Measurements from ENCODE around the gene IL10RB.
"Not testable (repeated sequence)": the region's sequence is repeated elsewhere in the genome, so short reads cannot be mapped to it uniquely, and the experiment has no call there.

The IL10RB gene

GRCh38 chr21:33241846-33242245 lies 24.3 kb upstream of the IL10RB start:
- DNase-seq, result no peak

- not testable (repeated sequence) for DNase-seq
Measured at GRCh38 chr21:33242846-33243245, 23.3 kb upstream of the IL10RB start.

GRCh38 chr21:33244082-33244778 lies 21.9 kb upstream of the IL10RB start:
- no peak for DNase-seq

GRCh38 chr21:33244779-33245105 lies 21.4 kb upstream of the IL10RB start:
- DNase-seq, result no peak

DNA sequence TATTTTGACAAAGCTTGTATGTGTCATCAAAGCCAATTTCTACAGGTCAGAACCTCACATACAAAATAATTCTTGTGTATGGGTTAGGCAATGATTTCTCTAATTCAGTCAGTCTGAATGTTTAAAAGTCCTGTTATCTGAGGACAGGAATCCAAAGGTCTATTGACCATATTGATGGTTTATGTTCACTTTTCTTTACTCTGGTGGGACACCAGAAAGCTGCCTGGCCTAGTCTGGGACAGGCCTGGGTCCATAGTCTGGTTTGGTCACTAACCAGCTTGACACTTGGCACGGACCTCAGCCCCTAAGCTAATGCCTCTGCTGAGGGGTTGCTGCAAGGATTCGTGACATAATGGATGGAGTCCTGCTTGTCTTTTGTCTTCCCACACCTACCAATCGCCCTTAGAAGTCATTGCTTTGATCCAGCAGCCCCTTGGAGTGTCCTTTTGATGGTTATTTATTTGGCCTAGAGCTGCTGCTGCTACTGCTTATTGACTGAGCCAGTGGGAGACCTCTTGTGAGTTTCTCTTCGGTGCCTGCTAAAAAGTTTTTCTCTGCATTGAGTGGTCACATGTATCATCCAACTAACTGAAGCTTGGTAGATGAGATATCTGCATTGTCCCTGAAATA lies 20.8 kb upstream of the IL10RB start:
- no peak for DNase-seq

- DNase-seq, result no peak
Measured at GRCh38 chr21:33246506-33246905, 19.7 kb upstream of the IL10RB start.

DNA sequence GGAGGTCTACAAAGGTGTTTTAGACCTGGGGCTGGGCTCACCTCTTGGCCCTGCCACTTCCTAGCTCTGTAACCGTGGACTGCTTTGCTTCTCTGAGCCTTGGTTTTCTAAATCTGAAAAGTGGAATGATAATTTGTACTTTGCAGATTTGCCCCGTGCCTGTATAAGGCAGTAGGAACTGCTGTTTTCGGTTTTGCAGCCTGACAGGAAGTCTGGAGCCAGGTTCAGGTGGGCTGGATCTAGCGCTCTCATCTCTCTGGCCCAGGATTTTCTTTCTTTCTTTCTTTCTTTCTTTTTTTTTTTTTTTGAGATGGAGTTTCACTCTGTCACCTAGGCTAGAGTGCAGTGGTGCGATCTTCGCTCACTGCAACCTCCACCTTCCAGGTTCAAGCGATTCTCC lies 19.2 kb upstream of the IL10RB start:
- no peak for DNase-seq

DNA sequence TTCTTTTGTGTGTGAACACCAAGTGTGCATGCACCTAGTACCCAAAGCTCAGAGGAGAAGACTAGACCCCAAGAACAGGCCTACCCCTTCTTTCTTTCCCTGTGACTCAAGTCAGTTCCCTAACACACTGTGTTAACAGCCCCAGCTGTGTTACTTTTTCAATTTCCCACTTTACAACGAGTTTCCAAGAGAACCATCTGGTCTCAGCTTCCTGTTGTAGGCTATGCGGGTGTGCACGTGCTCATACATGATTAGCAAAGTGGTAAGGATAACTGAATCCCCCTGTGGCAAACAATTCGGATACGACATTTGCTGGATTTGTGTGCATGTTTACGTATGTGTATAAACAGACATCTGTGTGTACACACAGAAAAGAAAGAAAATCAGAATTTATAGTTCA lies 18.6 kb upstream of the IL10RB start:
- no peak for DNase-seq

GRCh38 chr21:33249331-33250002 lies 16.7 kb upstream of the IL10RB start:
- no peak for DNase-seq

DNA sequence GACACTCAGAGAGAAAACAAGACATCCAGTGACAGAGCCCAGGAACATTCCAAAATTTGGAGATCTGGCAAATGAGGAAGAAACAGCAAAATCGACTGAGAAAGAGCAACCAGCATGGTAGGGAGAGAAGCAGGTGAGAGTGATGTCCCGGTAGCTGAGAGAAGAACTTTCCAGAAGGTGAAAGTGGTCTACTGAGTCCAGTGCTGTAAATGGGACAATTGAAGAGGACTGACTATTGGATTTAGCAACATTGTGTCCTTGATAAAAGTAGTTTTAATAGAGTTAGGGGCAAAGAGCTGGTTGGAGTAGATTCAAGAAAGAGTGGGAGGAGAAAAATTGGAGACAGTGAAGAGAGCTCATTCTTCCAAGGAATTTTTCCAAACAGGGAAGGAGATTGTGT lies 15.0 kb upstream of the IL10RB start:
- DNase-seq, result no peak

- not testable (repeated sequence) for DNase-seq
Measured at GRCh38 chr21:33253382-33253781, 12.8 kb upstream of the IL10RB start.

DNA sequence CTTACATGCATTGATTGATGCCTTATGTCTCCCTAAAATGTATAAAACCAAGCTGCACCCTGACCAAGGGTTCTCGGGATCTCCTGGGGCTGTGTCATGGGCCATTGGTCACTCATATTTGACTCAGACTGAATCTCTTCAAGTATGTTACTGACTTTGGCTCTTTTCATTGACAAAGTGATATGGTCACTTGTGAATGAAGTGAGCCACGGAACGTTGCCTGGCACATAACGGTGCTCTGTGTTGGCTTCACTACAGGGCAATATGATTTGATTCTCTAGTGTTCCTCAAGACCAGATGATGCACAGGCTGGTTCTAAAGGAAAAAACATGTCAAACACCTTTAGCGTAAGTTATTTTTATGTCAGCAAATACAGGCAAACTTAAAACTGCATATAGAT lies 11.4 kb upstream of the IL10RB start:
- DNase-seq, result no peak

GRCh38 chr21:33255404-33255803 lies 10.8 kb upstream of the IL10RB start:
- no peak for DNase-seq

- DNase-seq, result no peak
Measured at GRCh38 chr21:33256019-33256418, 10.1 kb upstream of the IL10RB start.

- DNase-seq, result no peak
Measured at GRCh38 chr21:33257094-33257803, 8.9 kb upstream of the IL10RB start.

DNA sequence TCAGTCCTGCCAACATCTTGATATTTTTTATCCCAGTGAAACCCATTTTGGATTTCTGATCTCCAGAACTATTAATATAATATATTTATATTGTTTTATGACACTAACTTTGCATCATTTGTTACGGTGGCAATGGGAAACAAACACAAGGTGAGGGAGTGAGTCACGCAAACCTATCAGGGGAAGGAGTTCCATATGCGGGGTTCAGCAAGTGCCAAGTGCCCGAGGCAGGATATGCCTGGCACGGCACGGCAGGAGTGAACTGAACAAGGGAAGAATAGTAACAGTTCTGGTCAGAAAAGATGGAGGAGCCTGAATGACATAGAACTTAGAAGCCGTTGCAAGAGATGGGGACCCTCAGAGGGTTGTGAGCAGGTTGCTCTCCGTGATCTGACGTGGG lies 7.7 kb upstream of the IL10RB start:
- no peak for DNase-seq

DNA sequence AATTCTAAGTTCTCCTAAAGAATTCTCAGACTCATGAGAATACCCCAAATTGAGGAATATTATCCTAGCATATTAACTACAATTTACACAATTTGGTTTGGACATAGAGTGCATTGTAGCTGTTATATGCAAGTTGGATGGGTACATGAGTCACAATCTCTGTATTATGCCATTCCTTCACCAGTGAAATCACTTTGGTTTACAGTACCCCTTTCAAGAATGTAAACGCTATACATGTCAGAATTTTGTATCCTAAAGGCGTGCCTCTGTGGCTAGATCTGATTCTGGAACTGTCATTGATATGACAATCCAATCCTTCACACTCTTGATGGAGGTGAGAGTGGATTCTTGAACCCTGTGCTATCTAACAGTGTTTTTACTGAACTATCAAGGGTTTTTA lies 6.7 kb upstream of the IL10RB start:
- DNase-seq, result no peak

DNA sequence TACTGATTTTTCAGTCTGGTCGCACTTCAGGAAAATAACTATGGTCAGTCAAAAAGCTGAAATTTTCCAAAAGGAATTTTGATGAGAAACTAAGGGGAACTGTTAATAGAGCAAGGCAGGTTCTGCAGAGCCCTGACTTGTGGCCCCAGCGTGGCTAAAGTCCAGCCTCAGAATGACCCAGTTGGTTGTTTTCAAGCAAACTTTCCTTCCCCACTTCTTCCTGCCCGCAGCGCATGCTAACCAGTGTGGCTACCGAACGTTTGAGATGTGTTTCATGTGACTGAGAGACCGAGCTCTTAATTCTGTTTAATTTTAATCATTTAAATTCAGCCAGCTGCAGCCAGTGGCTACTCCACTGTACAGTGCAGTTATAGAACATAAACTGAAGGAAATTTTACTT lies 6.2 kb upstream of the IL10RB start:
- no peak for DNase-seq

GRCh38 chr21:33261635-33262034 lies 4.5 kb upstream of the IL10RB start:
- DNase-seq, result no peak

GRCh38 chr21:33262921-33263320 lies 3.2 kb upstream of the IL10RB start:
- no peak for DNase-seq

GRCh38 chr21:33264561-33264960 lies 1.6 kb upstream of the IL10RB start:
- DNase-seq, result no peak

- DNase-seq, result no peak
Measured at GRCh38 chr21:33265664-33266049, 510 bp upstream of the IL10RB start.

DNA sequence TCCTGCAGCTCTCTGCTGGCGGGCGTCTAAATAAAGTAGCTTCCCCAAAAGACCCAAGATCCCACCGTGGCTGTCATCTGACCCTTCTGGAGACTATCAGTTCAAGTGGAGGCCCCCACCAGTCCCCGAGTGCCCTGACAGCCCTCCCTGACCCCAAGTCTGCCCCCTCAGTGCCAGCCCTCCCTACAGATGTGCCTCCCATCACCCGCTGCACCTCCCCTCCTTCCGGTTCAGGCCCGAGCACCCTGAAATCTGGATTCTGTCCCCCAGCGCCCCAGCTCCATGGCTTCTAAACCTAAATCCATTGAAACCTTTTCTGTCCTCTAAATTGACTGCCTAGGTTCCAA lies 595 bp downstream of the IL10RB start:
- no peak for DNase-seq

DNA sequence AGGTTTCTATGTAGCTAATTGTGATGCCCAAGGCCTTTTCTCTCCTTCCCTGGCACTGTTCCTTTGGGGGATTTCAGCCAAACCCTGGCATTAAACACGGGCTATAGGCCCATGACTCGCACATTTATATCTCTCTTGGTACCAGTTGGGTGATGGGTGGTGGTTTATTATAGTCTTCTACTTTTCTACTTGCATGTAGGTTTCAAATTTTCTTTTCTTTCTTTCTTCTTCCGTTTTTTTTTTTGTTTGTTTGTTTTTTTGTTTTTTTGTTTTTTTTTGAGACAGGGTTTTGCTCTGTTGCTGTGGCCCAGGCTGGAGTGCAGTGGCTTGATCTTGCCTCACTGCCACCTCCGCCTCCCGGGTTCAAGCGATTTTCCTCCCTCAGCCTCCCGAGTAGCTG lies 1.1 kb downstream of the IL10RB start:
- DNase-seq, result no peak

Data from activated T-cell treated with anti-CD3 and anti-CD28 coated beads for 4 hours (primary cell).